GM18519 (cell line): ENCODE results near the gene FRS2.
"Not testable (repeated sequence)": the region's sequence is repeated elsewhere in the genome, so short reads cannot be mapped to it uniquely, and the experiment has no call there.

Experiments used
- ATAC-seq: cut with Tn5 transposase; IDR thresholded peaks from one replicate; pipeline ENCODE4 v1.9.1; 2021; ENCODE audit warnings: mild to moderate bottlenecking, moderate library complexity; ENCODE audit not compliant: unreplicated experiment, low FRiP score

FRS2 gene

GRCh38 chr12:69470189-69471075, at the start of gene FRS2:
Gene FRS2, plus strand, starts transcription at chr12:69470388. Its CDS starts 98,643 bp downstream, at chr12:69569031.
- peak; percentile 75 for ATAC-seq

DNA sequence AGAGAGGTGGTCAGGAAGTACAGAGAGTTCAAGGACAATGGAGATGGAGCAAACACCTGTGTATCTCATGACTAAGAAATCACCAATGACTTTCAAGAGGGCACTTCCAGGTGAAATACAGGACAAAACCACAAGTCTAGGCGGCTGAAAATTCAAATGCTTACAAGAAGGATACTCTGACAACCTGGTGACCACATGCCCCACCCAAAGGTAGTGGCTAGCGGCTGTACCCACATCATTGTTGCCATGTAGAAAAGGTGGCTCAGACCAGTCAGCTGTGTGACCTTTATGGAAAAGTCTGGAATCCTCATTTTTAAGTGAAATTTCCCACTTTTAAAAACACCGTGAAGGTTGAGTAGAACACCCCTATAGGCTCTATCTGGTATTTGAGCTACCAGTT, 48.6 kb upstream of the FRS2 start:
- ATAC-seq, result no peak

- ATAC-seq, result no peak
These were observed 46.9 kb upstream of the FRS2 start for GRCh38 chr12:69423037-69423905.

- ATAC-seq, result no peak
These were observed 44.8 kb upstream of the FRS2 start for GRCh38 chr12:69425417-69425816.

DNA sequence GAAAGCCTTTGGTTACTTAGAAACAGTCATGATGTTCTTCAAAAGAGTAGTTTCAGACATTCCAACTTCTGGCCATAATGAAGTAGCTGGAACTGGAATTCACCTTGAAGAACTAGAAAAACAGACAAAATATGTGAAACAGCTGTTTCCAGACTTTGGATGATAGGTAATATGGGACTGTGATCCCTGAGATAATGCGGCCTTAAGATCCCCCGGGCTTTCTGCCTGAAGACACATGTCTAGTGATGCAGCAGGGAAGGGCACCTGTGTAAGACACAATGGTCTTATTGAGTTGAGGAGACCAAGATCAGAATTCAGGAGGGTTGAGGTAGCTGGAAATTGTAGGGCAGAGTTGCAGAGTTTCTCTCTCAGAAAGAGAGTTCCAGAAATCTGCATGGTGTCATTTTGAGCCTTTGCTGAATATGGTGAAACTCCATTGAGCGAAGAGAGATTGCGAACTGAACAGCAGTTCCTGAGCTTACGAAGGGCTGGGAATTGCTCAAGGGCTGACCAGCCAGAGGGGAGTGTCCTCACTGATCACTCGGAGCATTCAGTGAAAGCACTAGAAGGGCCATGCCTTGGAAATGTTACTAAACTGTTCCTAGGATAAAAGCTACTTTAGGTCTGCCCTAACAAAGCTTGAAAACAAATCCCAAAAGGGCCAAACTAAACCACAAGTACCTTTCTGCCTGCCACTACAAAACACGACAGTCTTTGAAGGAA, 41.7 kb upstream of the FRS2 start:
- ATAC-seq, result no peak

- ATAC-seq, result no peak
These were observed 39.1 kb upstream of the FRS2 start for GRCh38 chr12:69430942-69431590.

DNA sequence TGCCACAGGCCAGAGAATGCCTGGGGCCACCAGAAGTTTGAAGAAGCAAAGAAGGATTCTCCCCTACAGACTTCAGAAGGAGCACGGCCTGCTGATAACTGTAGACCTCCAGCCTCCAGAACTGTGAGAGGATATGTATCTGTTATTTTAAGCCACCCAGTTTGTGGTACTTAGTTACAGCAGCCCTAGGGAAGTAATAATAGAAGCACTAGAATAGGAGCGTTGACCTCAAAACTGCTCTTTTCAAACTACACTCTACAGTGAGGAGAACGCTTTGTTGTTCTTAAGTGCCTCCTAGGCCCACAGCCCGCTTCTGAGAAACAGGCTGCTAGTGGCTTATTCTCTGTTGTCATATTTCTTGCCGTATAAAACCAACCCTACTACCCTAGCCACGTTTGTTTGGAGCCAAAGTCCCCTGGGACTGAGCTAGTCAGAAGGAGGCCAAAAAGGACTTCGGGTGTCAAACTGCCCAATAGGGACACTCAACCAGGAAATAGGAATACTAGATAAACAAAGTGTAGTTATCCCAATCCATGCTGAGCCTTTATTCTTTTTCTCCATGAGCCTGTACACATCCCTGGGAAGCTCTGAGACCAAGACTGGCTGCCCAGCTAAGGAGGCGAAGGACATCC, 38.5 kb upstream of the FRS2 start:
- no peak for ATAC-seq

- no peak for ATAC-seq
These were observed 36.5 kb upstream of the FRS2 start for GRCh38 chr12:69433653-69434052.

GRCh38 chr12:69435644-69436043, 34.5 kb upstream of the FRS2 start:
- no peak for ATAC-seq

DNA sequence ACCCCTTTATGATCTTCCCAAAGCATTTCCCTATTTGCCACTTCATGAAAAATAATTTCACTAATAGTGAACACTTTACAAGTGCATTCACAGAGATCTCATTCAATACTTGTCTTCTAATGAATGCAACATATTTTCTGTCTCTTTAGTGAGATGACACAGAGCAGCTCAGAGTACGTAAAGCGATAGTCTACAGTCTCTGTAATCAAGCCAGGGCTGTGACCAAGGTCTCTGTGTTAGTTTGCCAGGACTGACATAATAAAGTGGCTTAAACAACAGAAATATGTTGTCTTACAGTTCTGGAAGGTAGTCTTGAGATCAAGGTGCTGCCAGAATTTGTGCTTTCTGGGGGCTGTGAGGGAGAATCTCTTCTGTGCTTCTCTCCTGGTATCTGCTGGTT, 33.1 kb upstream of the FRS2 start:
- no peak for ATAC-seq

- no peak for ATAC-seq
These were observed 31.6 kb upstream of the FRS2 start for GRCh38 chr12:69438539-69438938.

DNA sequence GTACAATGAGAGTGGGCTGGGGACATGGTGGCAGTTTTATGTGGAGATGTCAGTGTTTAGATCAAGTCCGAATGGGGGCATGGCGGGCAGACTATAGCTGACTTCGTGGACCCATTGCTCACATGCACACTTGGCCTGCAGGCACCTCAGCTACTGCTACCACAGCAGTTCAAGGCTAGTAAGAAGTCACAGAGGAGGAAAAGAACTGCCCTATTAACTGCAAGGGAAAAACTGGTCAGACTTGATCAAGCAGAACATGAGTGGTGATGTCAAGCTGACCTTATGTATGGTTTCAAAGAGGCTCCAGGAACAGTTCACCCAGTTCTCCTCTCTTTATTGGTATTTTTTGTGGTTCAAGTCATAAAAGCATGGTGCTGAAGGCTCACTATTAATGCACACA, 30.2 kb upstream of the FRS2 start:
- ATAC-seq, result no peak

DNA sequence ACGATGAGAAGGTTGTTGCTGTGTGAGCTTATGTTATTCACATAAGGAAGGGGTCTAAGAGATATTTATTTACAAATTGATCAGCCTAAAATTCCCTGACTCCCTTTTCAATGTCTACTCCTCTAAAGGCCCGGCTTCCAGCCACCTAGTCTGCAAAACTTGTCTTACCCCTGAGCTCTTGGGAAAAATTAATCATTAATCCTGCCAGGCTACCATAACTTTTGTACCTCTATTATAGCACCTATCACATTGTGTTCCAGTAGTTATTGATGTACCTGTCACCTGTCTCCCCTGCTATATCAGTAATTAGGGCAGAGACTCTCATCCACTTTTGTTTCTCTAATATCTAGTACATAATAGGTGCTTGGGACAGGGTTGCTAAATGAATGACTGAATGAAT, 29.3 kb upstream of the FRS2 start:
- no peak for ATAC-seq

- ATAC-seq, result no peak
These were observed 27.3 kb upstream of the FRS2 start for GRCh38 chr12:69442894-69443293.

DNA sequence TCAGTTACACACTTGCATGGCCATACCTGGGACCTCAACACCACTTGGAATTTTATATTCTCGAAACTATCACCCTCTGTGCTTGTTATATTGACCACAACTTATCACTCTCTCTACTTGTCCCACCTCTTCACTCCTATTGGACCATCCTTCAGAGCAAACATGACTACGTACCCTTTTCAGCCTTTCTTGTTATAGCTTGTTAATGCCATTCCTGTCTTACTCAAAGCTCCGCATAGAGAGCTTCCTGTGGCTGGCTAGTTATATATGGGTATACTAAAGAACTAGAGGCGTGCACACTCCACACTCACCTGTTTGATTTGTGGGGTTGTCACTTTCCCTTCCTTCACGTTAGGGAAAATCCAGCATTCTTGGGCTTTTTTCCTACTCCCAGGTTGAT, 26.3 kb upstream of the FRS2 start:
- no peak for ATAC-seq

- no peak for ATAC-seq
These were observed 22.3 kb upstream of the FRS2 start for GRCh38 chr12:69447892-69448291.

DNA sequence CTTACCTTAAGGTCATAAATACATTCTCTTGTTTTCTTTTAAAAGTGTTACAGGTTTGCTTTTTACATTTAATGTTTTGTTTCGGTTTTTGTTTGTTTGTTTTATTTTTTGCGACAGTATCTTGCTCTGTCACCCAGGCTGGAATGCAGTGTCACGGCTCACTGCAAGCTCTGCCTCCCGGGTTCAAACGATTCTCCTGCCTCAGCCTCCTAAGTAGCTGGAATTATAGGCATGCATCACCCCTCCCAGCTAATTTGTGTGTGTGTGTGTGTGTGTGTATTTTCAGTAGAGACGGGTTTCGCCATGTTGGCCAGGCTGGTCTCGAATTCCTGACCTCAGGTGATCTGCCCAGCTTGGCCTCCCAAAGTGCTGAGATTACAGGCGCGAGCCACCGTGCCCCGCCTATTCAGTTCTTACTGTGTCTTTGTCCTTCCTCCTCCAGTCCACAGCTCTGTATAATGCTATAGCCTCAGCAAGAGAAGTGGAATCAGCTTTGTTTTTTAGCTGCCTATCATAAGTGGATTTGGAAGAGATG, 17.5 kb upstream of the FRS2 start:
- not testable (repeated sequence) for ATAC-seq

- no peak for ATAC-seq
These were observed 13.9 kb upstream of the FRS2 start for GRCh38 chr12:69456239-69456638.

GRCh38 chr12:69457433-69457832, 12.8 kb upstream of the FRS2 start:
- no peak for ATAC-seq

GRCh38 chr12:69459477-69459876, 10.7 kb upstream of the FRS2 start:
- no peak for ATAC-seq
